ENCODE results near the gene NCF2.
"Not testable (repeated sequence)": the region's sequence is repeated elsewhere in the genome, so short reads cannot be mapped to it uniquely, and the experiment has no call there.

Gene NCF2, protein sequence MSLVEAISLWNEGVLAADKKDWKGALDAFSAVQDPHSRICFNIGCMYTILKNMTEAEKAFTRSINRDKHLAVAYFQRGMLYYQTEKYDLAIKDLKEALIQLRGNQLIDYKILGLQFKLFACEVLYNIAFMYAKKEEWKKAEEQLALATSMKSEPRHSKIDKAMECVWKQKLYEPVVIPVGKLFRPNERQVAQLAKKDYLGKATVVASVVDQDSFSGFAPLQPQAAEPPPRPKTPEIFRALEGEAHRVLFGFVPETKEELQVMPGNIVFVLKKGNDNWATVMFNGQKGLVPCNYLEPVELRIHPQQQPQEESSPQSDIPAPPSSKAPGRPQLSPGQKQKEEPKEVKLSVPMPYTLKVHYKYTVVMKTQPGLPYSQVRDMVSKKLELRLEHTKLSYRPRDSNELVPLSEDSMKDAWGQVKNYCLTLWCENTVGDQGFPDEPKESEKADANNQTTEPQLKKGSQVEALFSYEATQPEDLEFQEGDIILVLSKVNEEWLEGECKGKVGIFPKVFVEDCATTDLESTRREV

DNA sequence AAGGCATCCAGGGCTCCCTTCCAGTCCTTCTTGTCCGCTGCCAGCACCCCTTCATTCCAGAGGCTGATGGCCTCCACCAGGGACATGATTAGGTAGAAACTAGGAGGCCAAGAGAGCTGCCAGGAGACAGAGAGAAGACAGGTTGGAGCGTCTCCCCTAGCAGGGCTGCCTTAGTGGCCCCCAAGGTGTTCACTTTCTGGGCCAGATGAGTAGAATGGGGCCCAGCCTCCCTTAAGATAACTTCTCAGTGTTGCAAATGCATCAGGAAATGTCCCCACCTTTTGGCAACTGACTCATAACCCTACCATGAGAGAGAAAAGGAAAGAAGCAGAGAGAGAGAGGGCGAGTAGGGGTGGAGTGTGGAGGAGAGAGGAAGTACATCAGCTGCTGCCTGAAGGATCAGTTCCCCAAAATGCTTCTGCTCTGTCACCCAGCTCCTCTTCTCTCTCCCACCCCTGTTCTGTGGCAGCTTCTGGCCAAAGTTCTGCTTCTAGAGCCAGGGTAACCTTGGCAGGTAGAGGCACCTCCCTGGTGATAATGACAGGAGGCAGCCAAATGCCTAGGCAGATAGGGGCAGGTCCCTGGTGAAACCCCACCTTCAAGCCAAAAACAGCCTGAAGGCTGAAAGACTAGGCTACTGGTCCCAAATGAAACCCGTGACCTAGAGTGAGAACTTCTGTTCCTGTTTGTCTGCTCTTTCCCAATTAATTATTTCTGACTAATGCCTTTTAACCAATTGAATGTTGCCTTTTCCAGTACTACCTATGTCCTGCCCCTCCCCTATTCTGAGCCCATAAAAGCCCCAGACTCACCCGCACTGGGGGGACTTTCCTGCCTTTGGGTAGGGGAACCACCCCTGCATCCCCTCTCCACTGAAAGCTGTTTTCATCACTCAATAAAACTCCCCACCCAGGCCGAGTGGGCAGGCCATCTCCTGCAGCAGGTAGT, at the start of gene NCF2:
NCF2 (minus strand) TSS at position 216 of the 948 bp plus-strand sequence; CDS start at position 86, 130 bp downstream.
- no peak for DNase-seq (ENCODE audit: low read depth)

DNA sequence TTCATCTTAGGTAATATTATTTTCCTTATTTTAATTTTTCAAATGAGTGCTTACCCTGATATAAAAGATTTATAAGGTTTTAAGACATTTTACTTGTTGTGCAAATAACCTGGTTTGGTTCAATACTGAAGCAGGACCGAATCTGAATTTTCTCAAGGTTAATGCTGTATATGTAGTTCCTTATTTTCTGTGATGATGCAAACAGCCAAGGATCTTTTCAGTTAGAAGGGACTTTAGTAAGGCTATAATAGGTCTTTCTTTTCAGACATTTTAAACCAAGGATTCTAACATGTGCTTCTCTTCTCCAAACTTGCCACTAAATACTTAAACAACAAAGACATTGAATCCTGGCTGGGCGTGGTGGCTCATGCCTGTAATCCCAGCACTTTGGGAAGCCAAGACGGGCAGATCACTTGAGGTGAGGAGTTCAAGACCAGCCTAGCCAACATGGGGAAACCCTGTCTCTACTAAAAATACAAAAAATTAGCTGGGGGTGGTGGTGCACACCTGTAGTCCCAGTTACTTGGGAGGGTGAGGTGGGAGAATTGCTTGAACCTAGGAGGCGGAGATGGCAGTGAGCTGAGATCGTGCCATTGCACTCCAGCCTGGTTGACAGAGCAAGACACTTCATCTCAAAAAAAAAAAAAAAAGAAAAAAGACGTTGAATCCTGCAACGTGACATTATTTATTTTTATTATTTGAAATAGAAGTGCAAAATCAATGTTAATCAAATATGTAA, 48.6 kb upstream of the NCF2 start:
- DNase-seq (ENCODE audit: low read depth) = no peak

DNA sequence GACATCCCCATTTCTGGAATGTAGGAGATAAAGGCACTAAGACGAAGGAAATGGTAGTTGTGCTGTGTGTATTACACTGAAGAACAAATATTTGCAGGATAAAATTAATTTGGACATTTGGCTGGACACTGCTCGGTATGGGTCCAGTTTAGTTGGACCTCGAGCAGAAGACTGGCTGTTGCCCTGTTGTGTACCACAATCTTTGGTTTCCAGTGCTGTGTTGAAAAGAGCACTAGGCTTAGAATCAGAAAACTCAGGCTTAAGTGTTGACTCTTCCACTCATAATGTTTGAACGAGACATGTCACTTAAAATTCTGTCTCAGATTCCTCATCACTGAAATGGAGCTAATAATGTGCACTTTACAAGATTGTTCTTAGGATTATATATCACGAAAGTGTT, 46.5 kb upstream of the NCF2 start:
- no peak for DNase-seq (ENCODE audit: low read depth)

DNA sequence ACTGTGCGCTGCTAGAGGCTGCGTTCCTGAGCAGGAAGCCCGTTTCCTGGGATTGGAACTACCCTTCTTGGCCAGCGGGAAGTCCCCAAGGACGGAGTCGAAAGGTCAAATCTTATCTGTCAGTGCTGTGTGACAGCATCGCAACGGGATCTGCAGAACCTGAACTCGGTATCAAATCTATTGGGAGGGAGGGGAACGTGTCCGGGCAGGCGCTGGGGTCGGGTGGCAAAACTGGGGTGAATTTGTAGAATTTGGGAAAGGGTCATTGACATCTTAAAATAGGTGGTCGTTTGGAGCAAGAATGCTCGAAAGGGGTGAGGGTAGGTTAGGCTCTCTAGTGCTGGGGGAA, 46.0 kb upstream of the NCF2 start:
- DNase-seq (ENCODE audit: low read depth) = no peak

GRCh38 chr1:183635606-183636333, 45.5 kb upstream of the NCF2 start, which contains the start of gene ARPC5:
ARPC5 (minus strand) TSS chr1:183635783; CDS start chr1:183635659, 124 bp downstream.
- peak; percentile 97 for DNase-seq (ENCODE audit: low read depth)

GRCh38 chr1:183635099-183635605, 44.9 kb upstream of the NCF2 start:
- DNase-seq (ENCODE audit: low read depth) = peak; percentile 18

DNA sequence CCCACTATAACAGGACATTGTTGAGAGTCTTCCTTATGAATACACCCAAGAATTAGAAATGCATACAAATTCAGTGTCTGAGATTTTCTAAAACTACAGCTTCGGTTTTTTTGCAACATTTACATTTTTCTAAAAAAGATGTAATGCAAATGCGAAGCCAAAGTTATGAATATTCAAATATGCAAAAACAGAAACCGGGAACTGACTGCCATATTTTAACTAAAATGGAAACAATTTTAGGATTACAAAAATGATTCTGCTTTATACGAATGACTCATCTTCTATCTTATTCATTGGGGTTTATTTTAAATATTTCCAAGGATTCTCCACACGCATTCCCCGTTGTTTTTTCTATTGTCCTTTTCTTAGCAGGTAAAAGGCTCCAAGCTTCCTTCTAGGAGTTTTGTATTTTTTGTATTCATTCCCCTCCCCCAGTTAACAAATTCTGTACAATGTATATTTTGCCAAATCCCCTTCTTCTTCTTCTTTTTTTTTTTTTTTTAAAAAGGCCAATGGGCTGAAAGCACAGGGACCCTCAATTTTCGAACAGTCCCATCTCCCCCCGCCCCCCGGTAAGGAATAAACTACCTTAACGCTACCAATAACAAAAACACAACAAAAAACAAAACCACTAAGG, 44.3 kb upstream of the NCF2 start:
- DNase-seq (ENCODE audit: low read depth) = no peak

DNA sequence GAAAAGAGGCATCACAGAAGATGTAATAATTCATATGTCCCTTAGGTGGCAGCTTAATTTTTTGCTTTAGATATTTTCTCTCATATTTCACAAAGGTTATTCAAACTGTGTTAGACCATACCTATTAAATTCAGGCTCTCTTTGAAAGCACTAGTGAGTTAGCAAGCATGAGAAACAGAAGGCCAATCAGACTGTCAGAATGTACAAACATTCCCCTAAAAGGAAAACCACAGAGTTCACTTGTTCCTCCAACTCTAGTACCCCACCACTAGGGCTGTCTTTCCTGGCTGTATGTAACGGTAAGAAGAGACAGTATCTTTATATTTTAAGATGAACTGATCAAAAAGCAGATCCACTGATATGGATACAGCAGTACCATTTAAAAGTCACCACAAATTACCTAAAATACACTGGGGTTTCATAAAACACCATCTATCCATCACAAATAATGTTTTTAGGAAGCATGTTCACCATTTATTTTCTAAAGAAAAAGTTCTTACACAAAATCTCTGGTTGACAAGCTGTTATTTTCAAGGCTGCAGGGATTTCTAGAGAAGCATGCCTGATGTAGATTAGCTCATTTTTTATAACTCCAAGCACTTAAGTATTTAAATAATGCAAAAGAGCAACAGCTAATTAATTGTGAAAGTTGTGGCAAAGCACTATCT, 43.6 kb upstream of the NCF2 start:
- DNase-seq (ENCODE audit: low read depth) = peak; percentile 48

GRCh38 chr1:183632964-183633363, 42.7 kb upstream of the NCF2 start:
- no peak for DNase-seq (ENCODE audit: low read depth)

DNA sequence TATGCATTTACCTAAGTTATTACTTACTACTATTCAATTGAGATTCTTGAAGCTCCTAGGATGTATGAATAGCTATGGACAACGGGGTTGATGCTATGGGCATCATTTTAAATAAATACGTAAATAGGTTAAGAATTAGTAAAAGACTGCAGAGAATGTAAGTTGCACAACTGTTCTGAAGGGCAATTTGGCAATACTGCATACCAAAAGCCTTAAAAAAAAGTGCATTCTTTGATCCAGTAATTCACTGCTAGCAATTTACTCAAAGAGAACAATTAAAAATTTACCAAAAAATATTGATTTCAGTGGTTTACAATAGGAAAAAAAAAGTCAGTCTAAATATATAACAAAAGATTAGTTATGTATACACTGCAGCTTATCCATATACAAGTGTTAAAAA, 41.9 kb upstream of the NCF2 start:
- no peak for DNase-seq (ENCODE audit: low read depth)

DNA sequence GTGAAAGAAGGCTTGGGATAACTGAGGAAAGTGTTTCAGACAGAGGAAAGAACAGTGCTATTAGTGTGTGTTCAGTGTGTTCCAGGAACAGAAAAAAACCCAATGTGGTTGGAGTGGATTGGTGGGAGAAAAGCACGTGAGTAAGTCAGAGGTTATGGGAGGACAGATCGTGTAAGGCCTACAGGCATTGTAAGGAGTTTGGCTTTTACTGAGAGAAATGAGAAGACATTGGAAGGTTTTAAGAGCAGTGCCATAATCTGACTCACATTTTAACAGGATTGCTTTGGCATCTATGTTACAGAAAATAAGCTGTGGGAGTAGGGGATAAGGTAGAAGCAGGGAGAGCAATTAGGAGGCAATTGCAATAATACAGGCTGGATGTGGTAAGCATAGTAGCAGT, 40.5 kb upstream of the NCF2 start:
- DNase-seq (ENCODE audit: low read depth) = no peak

GRCh38 chr1:183628537-183628936, 38.3 kb upstream of the NCF2 start:
- no peak for DNase-seq (ENCODE audit: low read depth)

GRCh38 chr1:183626236-183626635, 36.0 kb upstream of the NCF2 start:
- DNase-seq (ENCODE audit: low read depth) = not testable (repeated sequence)

DNA sequence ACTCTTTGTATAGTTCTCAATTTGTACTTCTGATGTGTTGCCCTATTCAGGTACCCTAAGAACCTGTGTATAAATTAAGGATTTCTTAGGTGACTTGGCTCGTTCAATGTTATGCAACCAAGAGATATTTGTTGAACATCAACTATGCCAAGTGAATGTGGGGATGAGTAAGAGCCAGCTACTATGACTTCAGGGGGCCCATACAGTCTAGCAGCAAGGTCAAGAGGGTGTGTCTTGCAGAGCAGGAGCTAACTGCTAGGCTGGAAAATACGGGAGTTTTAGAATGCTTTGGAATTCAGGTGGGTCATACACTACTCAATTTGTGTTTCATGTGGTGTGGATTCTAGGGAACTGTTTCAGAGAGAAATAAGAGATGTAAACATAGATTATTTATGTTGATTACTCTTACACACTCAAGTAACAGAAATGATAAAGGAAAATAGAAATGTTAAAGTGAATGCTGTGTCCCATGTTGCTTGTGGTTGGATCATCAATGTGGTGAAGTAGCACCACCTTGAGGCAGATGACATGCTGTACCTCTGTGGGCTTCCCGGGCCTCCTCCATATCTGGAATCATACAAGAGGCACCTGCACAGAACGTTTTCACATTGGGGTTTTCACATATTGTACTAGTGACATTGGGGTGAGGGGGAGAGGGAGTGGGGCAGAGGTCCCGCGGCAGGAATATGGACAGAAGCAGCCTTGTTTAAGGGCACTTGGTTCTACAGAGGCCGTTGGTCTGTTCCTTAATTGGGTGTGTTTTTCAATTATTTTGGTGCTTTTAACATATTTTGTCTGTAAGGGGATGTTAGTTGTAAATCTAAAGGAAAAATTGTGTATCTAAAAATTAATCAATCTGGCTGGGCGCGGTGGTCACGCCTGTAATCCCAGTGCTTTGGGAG, 32.9 kb upstream of the NCF2 start:
- peak; percentile 29 for DNase-seq (ENCODE audit: low read depth)

DNA sequence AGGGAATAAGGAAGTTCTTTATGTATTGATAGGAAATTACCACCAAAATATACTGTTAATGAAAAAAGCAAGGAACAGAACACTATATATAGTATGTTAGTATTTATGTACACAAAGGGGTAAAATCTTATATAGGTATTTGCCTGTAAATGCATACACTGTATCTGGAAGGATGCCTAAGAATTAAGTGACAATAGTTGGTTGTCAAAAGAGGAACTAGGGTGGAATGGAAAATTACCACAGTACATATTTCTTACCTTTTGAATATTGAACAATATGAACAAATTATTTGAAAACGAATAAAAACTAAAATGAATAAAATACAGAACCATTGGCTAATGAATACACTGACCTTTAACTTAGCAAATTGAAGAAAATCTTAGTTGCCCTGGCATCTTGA, 31.8 kb upstream of the NCF2 start:
- DNase-seq (ENCODE audit: low read depth) = no peak

GRCh38 chr1:183620311-183620710, 30.1 kb upstream of the NCF2 start:
- DNase-seq (ENCODE audit: low read depth) = no peak

DNA sequence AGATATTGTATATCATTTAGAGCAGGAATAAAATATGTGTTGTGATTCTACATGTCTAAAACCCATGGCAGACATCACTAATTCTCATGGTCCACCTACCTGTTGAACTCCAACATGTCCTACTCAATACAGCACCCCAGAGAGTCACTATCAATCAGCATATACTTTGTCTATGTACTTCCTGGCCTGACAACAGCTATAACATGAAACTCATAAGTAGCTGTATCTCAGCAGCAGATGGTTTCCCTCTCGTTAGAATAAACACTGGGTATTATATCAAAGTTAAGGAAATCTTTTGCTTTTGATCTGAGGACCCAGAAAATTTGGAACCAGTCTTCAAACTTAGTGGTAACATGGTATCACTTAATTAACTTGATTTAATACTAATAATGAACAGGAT, 29.5 kb upstream of the NCF2 start:
- no peak for DNase-seq (ENCODE audit: low read depth)

DNA sequence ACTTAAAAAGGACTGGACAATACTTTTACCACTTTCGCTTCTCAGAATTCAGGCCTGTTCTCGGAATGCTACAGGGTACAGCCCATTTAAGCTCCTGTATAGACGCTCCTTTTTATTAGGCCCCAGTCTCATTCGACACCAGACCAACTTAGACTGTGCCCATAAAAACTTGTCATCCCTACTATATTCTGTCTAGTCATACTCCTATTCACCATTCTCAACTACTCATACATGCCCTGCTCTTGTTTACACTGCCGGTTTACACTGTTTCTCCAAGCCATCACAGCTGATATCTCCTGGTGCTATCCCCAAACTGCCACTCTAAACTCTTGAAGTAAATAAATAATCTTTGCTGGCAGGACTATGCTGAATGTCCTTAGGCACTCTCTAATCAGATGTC, 27.9 kb upstream of the NCF2 start:
- DNase-seq (ENCODE audit: low read depth) = not testable (repeated sequence)

DNA sequence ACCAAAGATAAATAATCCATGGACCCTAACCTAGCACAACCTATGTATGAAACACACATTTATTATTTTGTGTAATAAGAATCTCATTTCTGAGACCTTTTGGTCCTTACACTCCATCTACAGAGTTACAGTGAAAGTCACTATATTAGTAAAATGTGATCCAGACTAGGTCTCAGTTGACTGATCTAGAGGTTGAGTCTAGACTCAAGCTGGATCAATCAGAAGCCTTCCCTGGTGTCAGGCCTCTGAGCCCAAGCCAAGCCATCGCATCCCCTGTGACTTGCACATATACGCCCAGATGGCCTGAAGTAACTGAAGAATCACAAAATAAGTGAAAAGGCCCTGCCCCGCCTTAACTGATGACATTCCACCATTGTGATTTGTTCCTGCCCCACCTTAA, 22.7 kb upstream of the NCF2 start:
- not testable (repeated sequence) for DNase-seq (ENCODE audit: low read depth)
